HepG2 (cell line): ENCODE results near the gene TK1. TPM values are rescaled to one million over a fixed set of nuclear protein-coding genes. Genes with fewer than 3 reads are reported as not detected.

Source experiments
- ATAC-seq: fragments of 200-7000 bp; cut with Tn5 transposase; 3 replicates; pipeline ENCODE4 v1.9.1; 2020; ENCODE audit warnings: mild to moderate bottlenecking, moderate library complexity
- BruUV-seq: library from RNA; stranded (reverse); fragments of 400-500 nt; replicated peaks from 2 replicates; lab custom pipeline; 2021; lab: Mats Ljungman, UMichigan
- CTCF ChIA-PET: fragments of 300-600 bp; formaldehyde crosslinking; extraction: SDS; loops from one replicate; lab custom pipeline; 2021; ENCODE audit warnings: low total read pairs, inconsistent platforms, low intra/inter-chr PET ratio; lab: Yijun Ruan, JAX
- POLR2A ChIA-PET: fragments of 350-600 bp; sonication (Branson Sonifier 250); formaldehyde crosslinking; loops from one replicate; lab custom pipeline; 2020; ENCODE audit warnings: antibody characterized with exemption, inconsistent platforms; lab: Yijun Ruan, JAX
- DNase-seq: peaks from one replicate; pipeline ENCODE4 v3.0.0-alpha.2; 2015; ENCODE audit warnings: low spot score
- FAIRE-seq: peaks from 3 replicates; lab custom pipeline; 2011; peaks lifted over from hg19 to GRCh38; lab: Jason Lieb, UNC
- H2AFZ ChIP-seq: one replicate; pipeline ENCODE4 v1.6.1; 2011; ENCODE audit warnings: low read length, inconsistent platforms
- H3K27ac ChIP-seq: fragments of 300-600 bp; 3 replicates; pipeline ENCODE4 v1.8.0; 2011; ENCODE audit warnings: mixed run types, mild to moderate bottlenecking, mixed read lengths, low read length, inconsistent platforms; ENCODE audit not compliant: insufficient read depth; ENCODE audit errors: extremely low read length
- H3K27me3 ChIP-seq, 2 experiments: fragments of 200-600 bp in 1 of 2; 2 replicates in 1 of 2; 3 replicates in 1 of 2; pipeline versions ENCODE4 v1.6.0 to v1.8.0; 2011; ENCODE audit warnings: low read length in 2 of 2, mild to moderate bottlenecking in 2 of 2, moderate library complexity in 2 of 2, inconsistent platforms in 1 of 2; ENCODE audit not compliant: insufficient read depth in 2 of 2, control insufficient read depth in 1 of 2
- H3K36me3 ChIP-seq, 2 experiments: fragments of 200-600 bp in 1 of 2; replicated peaks in 1 of 2; 2 replicates in 1 of 2; 3 replicates in 1 of 2; pipeline versions ENCODE4 v1.5.1 to v1.8.0; 2011; ENCODE audit warnings: low read length in 2 of 2, inconsistent platforms in 1 of 2; ENCODE audit not compliant: insufficient read depth in 2 of 2, control insufficient read depth in 1 of 2
- H3K4me1 ChIP-seq: 2 replicates; pipeline ENCODE4 v1.5.1; 2012; ENCODE audit warnings: low read length, inconsistent platforms; ENCODE audit not compliant: insufficient read depth
- H3K4me2 ChIP-seq: 2 replicates; pipeline ENCODE4 v1.6.0; 2011; ENCODE audit warnings: low read depth, low read length, inconsistent platforms
- H3K4me3 ChIP-seq, 3 experiments: fragments of 200-600 bp in 1 of 3; sonication (generic), shearing (Covaris generic) in 1 of 3; replicated peaks in 1 of 3; 2 replicates each; pipeline ENCODE4 v1.5.1; 2011 to 2016; ENCODE audit warnings: low read length in 3 of 3, inconsistent platforms in 2 of 3, low read depth in 2 of 3, mild to moderate bottlenecking in 2 of 3, control low read depth in 1 of 3, mixed read lengths in 1 of 3; ENCODE audit not compliant: insufficient read depth in 1 of 3
- H3K79me2 ChIP-seq: one replicate; pipeline ENCODE4 v1.6.1; 2011; ENCODE audit warnings: low read length, inconsistent platforms; ENCODE audit not compliant: insufficient read depth
- H3K9ac ChIP-seq: 2 replicates; pipeline ENCODE4 v1.6.0; 2011; ENCODE audit warnings: mild to moderate bottlenecking, low read depth, low read length, inconsistent platforms; ENCODE audit not compliant: insufficient read depth
- H3K9me3 ChIP-seq: 2 replicates; pipeline ENCODE4 v1.5.1; 2012; ENCODE audit warnings: mild to moderate bottlenecking, low read length
- H4K20me1 ChIP-seq: 2 replicates; pipeline ENCODE4 v1.6.0; 2011; ENCODE audit warnings: inconsistent platforms, mild to moderate bottlenecking, low read length, moderate library complexity; ENCODE audit not compliant: insufficient read depth
- ADNP ChIP-seq: sonication (generic); formaldehyde crosslinking; IDR thresholded peaks from 2 replicates; pipeline ENCODE4 v1.4.0; 2020; ENCODE audit warnings: missing genetic modification reagents
- IKZF4 ChIP-seq: sonication (generic); formaldehyde crosslinking; IDR thresholded peaks from 2 replicates; pipeline ENCODE4 v1.5.1; 2020; ENCODE audit warnings: borderline replicate concordance, mild to moderate bottlenecking, low read depth, missing genetic modification reagents; ENCODE audit errors: not compliant biosample characterization
- KDM1A ChIP-seq: IDR thresholded peaks from 2 replicates; pipeline ENCODE4 v1.6.1; 2016; ENCODE audit warnings: missing compliant biosample characterization
- KLF6 ChIP-seq: IDR thresholded peaks from 2 replicates; pipeline ENCODE4 v1.8.0; 2016; ENCODE audit warnings: missing biosample characterization, missing genetic modification reagents
- MYC ChIP-seq: sonication (generic); formaldehyde crosslinking; IDR thresholded peaks from 2 replicates; pipeline ENCODE4 v1.9.0; 2021; ENCODE audit warnings: missing genetic modification reagents, borderline replicate concordance
- NRL ChIP-seq: sonication (generic); formaldehyde crosslinking; IDR thresholded peaks from 2 replicates; pipeline ENCODE4 v1.5.0; 2020; ENCODE audit warnings: missing genetic modification reagents, mild to moderate bottlenecking, moderate library complexity, borderline replicate concordance
- ZKSCAN1 ChIP-seq: fragments of 150-350 bp; IDR thresholded peaks from 2 replicates; pipeline ENCODE4 v1.6.1; 2014; ENCODE audit warnings: low read length
- ZMYM3 ChIP-seq: sonication (generic); formaldehyde crosslinking; IDR thresholded peaks from 2 replicates; pipeline ENCODE4 v1.5.1; 2020; ENCODE audit warnings: mild to moderate bottlenecking, missing genetic modification reagents
- ZNF121 ChIP-seq: sonication (generic); formaldehyde crosslinking; IDR thresholded peaks from 2 replicates; pipeline ENCODE4 v1.5.0; 2020; ENCODE audit warnings: mild to moderate bottlenecking, missing genetic modification reagents
- ZNF143 ChIP-seq: sonication (generic); formaldehyde crosslinking; IDR thresholded peaks from 2 replicates; pipeline ENCODE4 v1.4.0; 2020; ENCODE audit warnings: missing genetic modification reagents
- ZNF263 ChIP-seq: sonication (generic); formaldehyde crosslinking; IDR thresholded peaks from 2 replicates; pipeline ENCODE4 v1.4.0; 2020; ENCODE audit warnings: missing genetic modification reagents
- ZNF530 ChIP-seq: sonication (generic); formaldehyde crosslinking; IDR thresholded peaks from 2 replicates; pipeline ENCODE4 v1.5.0; 2020; ENCODE audit warnings: low read depth, mild to moderate bottlenecking, missing genetic modification reagents
- ZNF629 ChIP-seq: sonication (generic); formaldehyde crosslinking; conservative IDR thresholded peaks from 2 replicates; pipeline ENCODE4 v1.5.0; 2020; ENCODE audit warnings: missing genetic modification reagents
- WGBS: methylation state at CpG from one replicate; pipeline ENCODE4 v1.1.6; 2017; ENCODE audit warnings: low lambda C conversion rate; 5-methylcytosine and 5-hydroxymethylcytosine counted together
- in situ Hi-C: cut with HindIII; loops from 2 replicates; pipeline ENCODE4 v1.10.0; 2017; ENCODE audit warnings: low pct_unique_long_range_greater_than_20kb; ENCODE audit not compliant: extremely low pct_ligation_motif_present
- intact Hi-C: fragments of 100-400 bp; cut with micrococcal nuclease; formaldehyde crosslinking; loops from one replicate; pipeline ENCODE4 v1.10.0; 2022; ENCODE audit not compliant: unreplicated experiment
- polyA plus RNA-seq, 8 experiments: library from polyadenylated mRNA; depleted of rRNA in 3 of 8; stranded (reverse) in 7 of 8; unstranded in 1 of 8; fragments of >200 nt; fragmentation: Illumina TruSeq in 4 of 8; extraction: Trizol in 4 of 8; gene quantifications; 2 replicates each; pipeline versions ENCODE4 v1.2.1 to v1.2.3, GENCODE V29; 2011 to 2016; ENCODE audit warnings: low read depth in 4 of 8, missing spikeins in 1 of 8, mixed read lengths in 1 of 8; ENCODE audit not compliant: insufficient read depth in 1 of 8
- total RNA-seq, 5 experiments: library from RNA; depleted of rRNA; stranded (reverse); fragments of >200 nt; fragmentation: Illumina TruSeq; extraction: Trizol; gene quantifications; 2 replicates each; pipeline ENCODE4 v1.2.3, GENCODE V29; 2016; ENCODE audit warnings: low read depth in 1 of 5
- TF ChIP-seq, protein P1 (sequence below): sonication (generic); formaldehyde crosslinking; IDR thresholded peaks from 2 replicates; pipeline ENCODE4 v1.5.1; 2020; ENCODE audit warnings: mild to moderate bottlenecking, missing genetic modification reagents, moderate library complexity
- TF ChIP-seq, protein P2 (sequence below): sonication (generic); formaldehyde crosslinking; IDR thresholded peaks from 2 replicates; pipeline ENCODE4 v1.4.0; 2020; ENCODE audit warnings: missing genetic modification reagents

TK1 gene
- total and polyA plus RNA-seq, 2 of the 13 experiments (the other 11 are each of a cell fraction or from before 2014, with no cell fraction given), result 45.0 to 96.0 TPM

DNA sequence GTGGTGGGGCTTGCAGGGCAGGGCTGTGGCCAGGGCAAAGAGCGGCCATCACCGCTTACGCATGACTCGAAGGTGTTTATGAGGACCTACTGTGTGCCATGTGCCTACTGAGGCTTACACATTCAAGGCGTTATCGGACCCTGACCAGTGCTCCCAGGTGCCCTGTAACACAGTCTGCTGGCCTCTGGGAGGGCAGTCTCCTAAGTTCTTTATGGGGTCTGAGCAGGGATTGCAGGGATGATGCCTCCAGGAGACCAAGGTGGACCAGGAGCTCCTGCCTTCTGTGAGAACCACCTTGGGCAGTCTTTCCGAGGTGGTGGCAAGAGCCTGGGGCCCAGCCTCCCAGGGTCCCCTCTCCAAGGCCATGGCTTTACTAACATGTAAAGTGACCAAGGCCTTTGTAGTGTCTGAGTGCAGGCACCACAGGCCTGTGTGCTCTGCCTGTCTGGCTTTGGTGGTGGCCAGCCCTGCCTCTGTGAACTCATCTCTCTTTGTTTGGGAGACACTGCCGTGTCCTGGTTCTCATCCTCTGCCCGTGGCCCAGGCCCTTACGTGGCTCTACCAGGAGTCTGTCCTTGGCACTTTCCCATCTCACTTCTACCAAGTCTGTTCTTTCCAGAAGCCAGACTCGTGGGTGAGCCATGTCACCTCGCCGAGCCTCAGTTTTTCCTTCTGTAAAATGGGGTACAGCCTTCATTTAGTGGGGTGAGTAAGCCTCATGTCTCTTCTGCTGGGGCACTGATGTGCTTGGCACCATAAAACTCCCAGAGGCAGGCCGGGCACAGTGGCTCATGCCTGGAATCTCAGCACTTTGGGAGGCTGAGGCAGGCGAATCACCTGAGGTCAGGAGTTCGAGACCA, 21.9 kb downstream of the TK1 start:
- peaks cover 7% of the 10 kb centered on the region for H3K79me2 ChIP-seq
- no peak overlapping the region for H3K9ac ChIP-seq
- intact Hi-C loops, result loop anchor here (5.0 kb wide), 1 partner anchor 38 kb away; the partner anchor contains the start of gene TMC6
- POLR2A ChIA-PET, result interaction anchor here (1.5 kb wide), 1 partner anchor 22 kb away, joined by 4 read pairs; the partner anchor contains the start of genes AFMID and TK1
- H3K4me1 ChIP-seq, result peaks cover 74% of the 10 kb centered on the region
- no peak for DNase-seq
- CTCF ChIA-PET, result no interaction called here
- peaks cover 5% of the 10 kb centered on the region; the same call in 1 of the 2 replicates for H4K20me1 ChIP-seq
- TF ChIP-seq ZNF121 (peak; percentile 50; the same call in 1 of the 2 replicates), ZNF143 (CRISPR knock-in tag) (0 out of 2 replicates have a peak, but pooled peaks have one; percentile 21), ZMYM3 (CRISPR knock-in tag) (peak; percentile 92), KDM1A (CRISPR knock-in tag) (0 out of 2 replicates have a peak, but pooled peaks have one; percentile 51), NRL (CRISPR knock-in tag) (0 out of 2 replicates have a peak, but pooled peaks have one; percentile 12), IKZF4 (CRISPR knock-in tag) (no peak), ADNP (0 out of 2 replicates have a peak, but pooled peaks have one; percentile 35), ZKSCAN1 (peak; percentile 94), ZNF263 (CRISPR knock-in tag) (peak; percentile 32; the same call in 1 of the 2 replicates), ZNF629 (CRISPR knock-in tag) (peak; percentile 93), ZNF530 (CRISPR knock-in tag) (no peak), KLF6 (CRISPR knock-in tag) (no peak), MYC (CRISPR knock-in tag) (0 out of 2 replicates have a peak, but pooled peaks have one; percentile 22)
- TF ChIP-seq, protein P1, sequence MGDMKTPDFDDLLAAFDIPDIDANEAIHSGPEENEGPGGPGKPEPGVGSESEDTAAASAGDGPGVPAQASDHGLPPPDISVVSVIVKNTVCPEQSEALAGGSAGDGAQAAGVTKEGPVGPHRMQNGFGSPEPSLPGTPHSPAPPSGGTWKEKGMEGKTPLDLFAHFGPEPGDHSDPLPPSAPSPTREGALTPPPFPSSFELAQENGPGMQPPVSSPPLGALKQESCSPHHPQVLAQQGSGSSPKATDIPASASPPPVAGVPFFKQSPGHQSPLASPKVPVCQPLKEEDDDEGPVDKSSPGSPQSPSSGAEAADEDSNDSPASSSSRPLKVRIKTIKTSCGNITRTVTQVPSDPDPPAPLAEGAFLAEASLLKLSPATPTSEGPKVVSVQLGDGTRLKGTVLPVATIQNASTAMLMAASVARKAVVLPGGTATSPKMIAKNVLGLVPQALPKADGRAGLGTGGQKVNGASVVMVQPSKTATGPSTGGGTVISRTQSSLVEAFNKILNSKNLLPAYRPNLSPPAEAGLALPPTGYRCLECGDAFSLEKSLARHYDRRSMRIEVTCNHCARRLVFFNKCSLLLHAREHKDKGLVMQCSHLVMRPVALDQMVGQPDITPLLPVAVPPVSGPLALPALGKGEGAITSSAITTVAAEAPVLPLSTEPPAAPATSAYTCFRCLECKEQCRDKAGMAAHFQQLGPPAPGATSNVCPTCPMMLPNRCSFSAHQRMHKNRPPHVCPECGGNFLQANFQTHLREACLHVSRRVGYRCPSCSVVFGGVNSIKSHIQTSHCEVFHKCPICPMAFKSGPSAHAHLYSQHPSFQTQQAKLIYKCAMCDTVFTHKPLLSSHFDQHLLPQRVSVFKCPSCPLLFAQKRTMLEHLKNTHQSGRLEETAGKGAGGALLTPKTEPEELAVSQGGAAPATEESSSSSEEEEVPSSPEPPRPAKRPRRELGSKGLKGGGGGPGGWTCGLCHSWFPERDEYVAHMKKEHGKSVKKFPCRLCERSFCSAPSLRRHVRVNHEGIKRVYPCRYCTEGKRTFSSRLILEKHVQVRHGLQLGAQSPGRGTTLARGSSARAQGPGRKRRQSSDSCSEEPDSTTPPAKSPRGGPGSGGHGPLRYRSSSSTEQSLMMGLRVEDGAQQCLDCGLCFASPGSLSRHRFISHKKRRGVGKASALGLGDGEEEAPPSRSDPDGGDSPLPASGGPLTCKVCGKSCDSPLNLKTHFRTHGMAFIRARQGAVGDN (CRISPR knock-in tag), result 0 out of 2 replicates have a peak, but pooled peaks have one; percentile 22
- TF ChIP-seq, protein P2, sequence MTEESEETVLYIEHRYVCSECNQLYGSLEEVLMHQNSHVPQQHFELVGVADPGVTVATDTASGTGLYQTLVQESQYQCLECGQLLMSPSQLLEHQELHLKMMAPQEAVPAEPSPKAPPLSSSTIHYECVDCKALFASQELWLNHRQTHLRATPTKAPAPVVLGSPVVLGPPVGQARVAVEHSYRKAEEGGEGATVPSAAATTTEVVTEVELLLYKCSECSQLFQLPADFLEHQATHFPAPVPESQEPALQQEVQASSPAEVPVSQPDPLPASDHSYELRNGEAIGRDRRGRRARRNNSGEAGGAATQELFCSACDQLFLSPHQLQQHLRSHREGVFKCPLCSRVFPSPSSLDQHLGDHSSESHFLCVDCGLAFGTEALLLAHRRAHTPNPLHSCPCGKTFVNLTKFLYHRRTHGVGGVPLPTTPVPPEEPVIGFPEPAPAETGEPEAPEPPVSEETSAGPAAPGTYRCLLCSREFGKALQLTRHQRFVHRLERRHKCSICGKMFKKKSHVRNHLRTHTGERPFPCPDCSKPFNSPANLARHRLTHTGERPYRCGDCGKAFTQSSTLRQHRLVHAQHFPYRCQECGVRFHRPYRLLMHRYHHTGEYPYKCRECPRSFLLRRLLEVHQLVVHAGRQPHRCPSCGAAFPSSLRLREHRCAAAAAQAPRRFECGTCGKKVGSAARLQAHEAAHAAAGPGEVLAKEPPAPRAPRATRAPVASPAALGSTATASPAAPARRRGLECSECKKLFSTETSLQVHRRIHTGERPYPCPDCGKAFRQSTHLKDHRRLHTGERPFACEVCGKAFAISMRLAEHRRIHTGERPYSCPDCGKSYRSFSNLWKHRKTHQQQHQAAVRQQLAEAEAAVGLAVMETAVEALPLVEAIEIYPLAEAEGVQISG (CRISPR knock-in tag), result 0 out of 2 replicates have a peak, but pooled peaks have one; percentile 16
- TF ChIP-seq, all 625 proteins: peak for 12
- WGBS, result 69% methylated on average over 15 of the region's 16 CpGs
- H3K36me3 ChIP-seq, result no peaks in the 10 kb centered on the region
- in situ Hi-C loops, result no loop called here
- peaks cover 0 to 2% of the 10 kb centered on the region in 2 experiments; a peak in 1 of 5 replicates for H3K27me3 ChIP-seq
- H2AFZ ChIP-seq, result no peak overlapping the region
- no peak for FAIRE-seq
- H3K4me3 ChIP-seq, result no peak overlapping the region
- no peaks in the 10 kb centered on the region for H3K9me3 ChIP-seq
- H3K27ac ChIP-seq, result no peak overlapping the region
- no peak overlapping the region for H3K4me2 ChIP-seq
- no TSS peak for BruUV-seq
- ATAC-seq, result no peak; the same call in 2 of the 3 replicates
